COLO829 (cell line): ENCODE data around the gene NXN.

Experiments used
- DNase-seq: peaks from one replicate; pipeline ENCODE4 v3.0.0; 2012; ENCODE audit warnings: low spot score

The NXN gene

DNA sequence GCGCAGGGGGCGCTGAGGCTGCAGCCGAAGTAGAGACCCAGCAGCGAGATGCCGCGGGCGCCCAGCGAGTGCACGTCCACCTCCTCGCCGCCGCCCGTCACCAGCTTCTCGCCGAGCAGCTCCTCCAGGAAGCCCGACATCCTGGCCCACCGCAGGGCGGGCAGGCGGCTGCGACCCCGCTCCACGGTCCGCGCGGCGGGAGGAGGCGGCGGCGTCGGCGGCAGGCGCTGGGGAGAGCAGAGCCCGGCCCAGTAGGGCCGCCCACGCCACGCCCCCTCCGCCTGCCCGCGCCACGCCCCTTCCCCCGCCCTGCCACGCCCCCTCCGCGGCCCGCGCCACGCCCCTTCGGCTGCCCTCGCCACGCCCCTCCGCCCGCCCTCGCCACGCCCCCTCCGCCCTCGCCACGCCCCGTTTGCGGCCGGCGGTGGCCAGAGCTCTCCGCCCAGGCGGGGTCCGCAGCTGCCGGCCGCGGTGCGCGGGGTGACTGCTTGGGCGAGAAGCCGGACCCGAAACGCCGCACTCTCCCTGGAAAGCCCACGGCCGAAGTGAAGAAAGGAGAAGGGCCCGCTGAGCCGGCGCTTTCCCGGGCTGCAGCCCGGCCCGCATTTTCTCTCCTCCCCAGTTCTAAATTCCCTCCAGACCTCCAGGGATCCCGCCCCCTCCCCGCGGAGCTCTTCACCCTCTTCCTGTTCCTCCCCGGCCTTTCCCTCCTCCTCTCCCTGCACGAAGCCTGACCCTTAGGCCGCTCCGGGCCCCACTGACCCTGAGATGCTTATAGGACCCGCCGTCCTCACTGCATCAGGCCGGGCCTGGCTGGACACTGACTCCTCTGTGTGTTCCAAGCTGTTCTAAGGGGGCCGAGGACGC lies at the start of gene NXN:
Gene NXN (minus strand): TSS at position 238 of the 867 bp plus-strand sequence.
- DNase-seq: peak; percentile 71

- DNase-seq: no peak
Measured at GRCh38 chr17:1027044-1027443, 47.5 kb upstream of the NXN start.

GRCh38 chr17:1026599-1026975 lies 47.0 kb upstream of the NXN start:
- no peak for DNase-seq

DNA sequence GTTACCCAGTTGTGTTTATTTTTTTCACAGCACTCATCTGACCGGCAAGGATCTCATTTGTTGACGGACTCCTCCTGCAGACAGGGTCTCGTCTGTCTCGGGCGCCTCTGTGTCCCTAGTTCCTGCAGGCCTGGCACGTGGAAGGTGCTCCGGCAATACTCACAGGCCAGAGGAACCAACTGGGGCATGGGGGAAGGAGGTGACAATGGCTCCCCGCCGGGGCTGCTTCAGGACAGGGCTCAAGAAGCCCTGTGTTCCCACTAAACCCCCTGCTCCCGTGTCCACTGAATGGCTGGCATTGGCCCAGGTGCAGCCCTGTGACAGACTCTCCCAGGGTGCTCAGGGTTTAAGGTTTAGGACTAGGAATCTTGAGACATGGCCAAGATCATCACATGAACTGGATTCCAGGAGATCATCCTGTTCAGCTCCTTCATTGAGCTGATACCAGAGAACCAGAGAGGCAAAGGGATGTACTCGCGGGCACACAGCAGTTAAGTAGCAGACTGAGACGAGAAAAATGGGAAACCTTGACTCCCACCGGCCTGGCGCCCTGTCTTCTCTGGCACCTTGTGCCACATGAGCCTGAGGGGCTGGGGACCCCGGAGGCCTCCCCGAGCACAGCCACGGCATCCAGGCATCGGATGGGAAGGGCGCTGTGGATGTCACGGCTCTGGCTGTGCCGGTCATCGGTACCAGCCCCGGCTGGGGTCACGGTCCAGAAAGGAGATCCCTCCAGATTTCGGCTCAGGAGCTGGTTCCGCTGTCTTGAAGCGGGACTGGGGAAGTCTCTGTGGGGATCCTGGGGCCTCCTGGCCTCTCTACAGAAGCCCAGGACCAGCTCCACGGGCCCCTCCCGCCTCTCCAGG lies 46.4 kb upstream of the NXN start:
- no peak for DNase-seq

DNA sequence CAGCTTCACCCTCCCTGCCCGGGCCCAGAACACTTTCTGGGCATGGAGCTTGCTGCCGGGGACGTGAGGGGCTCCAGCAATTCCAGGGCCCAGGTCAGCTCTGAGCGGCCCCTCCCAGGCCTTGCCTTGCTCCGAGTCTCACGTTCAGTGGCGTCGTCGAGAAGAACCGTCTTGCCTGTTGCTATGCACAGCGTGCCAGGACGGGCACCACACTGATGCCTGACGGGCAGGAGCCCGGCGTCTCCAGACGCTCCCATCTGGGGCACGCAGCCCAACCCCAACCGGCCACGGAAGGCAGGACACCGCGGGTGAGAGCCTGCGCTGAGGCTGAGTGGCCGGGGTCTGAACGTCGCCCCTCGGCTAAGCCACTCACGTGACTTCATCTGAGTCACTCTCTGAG lies 44.5 kb upstream of the NXN start:
- no peak for DNase-seq

DNA sequence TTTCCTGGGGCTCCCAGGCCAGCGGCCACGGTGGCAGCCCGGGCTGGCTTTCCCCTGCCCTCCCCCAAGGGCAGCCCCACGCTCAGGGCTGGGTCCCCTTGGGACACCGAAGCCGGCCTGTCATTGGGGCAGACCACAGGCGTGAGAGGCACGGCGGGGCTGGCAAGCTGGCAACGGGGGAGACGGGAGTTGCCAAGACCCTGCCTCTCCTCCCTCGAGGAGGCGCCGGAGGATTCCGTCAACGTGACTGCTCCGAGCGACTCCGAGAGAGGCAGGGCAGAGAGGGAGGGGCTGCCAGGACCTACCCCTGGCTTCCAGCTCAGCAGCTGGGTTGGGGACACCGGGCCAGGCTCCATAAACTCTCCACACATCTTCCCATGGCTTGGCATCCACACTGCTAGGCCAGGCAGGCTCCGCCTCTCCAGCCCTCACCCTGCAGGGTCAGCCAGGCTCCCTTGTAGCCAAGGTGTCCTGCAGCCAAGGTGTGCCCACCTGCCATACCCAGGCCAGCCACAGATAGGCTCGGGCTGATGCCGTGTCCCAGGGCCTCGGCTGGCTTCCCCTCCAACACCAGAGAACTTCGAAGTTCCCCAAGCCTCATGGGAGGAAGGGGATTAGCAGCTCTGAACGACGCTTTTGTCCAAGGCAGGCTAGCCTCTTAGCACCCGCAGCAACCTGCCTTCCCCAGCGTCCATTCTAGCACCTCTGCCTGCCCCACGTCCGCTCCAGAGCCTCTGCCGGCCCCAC lies 42.9 kb upstream of the NXN start:
- DNase-seq: no peak

- no peak for DNase-seq
Measured at GRCh38 chr17:1021147-1021546, 41.6 kb upstream of the NXN start.

- DNase-seq: no peak
Measured at GRCh38 chr17:1019451-1019850, 39.9 kb upstream of the NXN start.

DNA sequence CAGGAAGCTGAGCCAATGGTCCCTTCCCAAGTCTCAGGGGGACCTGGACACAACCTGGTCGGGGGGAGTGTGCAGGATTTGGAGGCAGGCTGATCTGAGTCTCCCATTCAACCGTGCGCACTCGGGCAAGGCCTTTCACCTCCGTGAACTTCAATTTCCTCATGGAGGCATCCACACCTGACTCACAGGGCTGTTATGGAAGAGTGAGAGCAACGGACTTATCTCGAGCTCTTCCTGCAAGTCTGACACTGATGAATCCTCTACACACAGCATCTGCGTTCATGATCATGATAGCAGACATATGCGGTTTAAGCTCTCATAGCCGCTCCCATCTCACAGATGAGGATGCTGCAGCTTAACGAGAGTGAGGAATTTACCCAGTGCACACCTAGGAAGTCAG lies 39.0 kb upstream of the NXN start:
- DNase-seq: no peak

GRCh38 chr17:1013729-1014090 lies 34.1 kb upstream of the NXN start:
- DNase-seq: no peak

- DNase-seq: no peak
Measured at GRCh38 chr17:1012823-1013728, 33.5 kb upstream of the NXN start.

DNA sequence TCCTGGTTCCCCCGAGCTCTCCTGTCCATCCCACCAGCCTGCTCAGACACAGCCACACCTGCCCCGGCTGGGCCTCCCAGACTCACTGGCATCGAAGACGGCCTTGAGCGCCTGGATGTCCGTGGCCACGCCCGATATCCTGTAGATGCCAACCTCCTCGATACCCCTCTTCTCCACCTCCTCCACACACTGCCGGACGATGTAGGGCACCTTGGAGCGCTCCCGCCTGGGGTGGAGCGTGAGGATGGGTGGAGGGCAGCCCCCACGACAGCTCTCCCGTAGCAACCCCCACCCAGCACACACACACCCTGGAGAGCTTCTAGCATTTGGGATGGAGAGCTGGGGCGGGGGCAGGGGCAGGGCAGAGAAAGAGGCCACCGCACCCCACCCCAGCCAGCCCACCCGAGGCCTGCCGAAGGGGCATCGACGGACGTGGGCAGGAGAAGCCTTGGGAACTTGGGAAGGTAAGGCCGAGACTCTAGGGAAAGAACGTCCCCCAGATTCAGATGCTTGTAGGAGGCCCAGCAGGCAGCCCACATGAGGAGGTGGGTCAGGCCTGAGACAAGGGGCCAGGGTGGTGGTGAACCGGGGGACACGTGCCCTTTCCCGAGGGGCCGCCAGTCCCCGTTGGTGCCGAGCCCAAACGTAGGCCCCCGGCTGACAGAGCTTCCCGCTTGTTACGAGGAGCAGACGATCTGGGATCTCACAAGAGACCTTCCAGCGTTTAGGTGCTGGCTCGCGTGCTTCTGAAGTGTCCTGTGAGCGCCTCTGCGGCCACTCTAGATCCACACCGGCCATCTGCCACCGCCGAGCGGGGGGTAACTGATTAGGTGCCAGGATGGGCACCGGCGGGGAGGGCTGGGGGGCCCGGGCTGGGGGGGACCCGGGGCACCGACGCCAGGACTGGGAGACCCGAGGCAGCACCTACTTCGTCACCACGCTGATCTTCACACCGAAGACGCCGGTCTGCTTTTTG lies 32.5 kb upstream of the NXN start:
- DNase-seq: no peak

DNA sequence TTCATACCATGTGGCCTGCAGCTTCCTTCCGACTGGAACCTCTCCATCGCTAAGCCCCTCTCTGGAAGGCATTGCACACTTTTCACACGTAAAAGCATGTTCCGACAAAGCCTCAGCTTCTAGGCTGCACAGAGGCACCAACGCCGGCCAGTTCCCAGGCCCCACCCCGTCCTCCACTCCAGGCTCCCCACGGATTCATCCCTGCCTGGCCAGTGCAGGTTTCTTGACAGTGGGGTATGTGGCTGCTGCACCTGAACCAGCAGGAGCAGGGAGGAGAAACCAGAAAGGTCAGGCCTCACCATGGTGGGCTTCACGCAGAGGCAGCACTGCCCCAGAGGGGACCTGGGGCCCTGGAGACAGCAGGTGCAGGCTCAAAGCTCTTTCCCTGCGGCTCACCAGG lies 31.6 kb upstream of the NXN start:
- DNase-seq: no peak

- DNase-seq: no peak
Measured at GRCh38 chr17:1010586-1010985, 31.0 kb upstream of the NXN start.

DNA sequence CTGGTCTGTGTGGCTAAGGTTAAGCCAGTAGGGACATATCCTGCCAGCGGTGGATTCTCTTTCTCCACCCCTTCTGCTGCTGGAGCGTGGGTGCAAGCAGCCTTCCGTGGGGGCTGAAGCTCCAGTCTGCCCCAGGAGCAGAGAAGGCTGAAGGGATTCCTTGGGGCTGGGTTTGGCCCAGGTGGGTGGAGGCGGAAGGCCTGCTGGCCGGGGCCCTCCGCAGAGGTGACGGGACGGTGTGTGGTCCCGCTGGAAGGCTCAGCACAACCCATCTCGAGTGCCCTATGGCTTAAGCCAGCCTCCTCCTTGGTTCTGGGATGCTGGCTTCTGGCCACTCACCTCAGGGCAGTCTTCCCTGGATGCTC lies 30.5 kb upstream of the NXN start:
- DNase-seq: no peak

- no peak for DNase-seq
Measured at GRCh38 chr17:1009229-1010085, 29.9 kb upstream of the NXN start.

- DNase-seq: no peak
Measured at GRCh38 chr17:1008008-1008761, 28.6 kb upstream of the NXN start.

GRCh38 chr17:1007310-1008007 lies 27.9 kb upstream of the NXN start:
- DNase-seq: no peak
